OCI-LY1 (cell line): ENCODE data around the gene DNAH7.

Source experiments
- EZH2 ChIP-seq: fragments of 200-600 bp; sonication (generic), shearing (Covaris generic); IDR thresholded peaks from 2 replicates; pipeline ENCODE4 v1.8.0; 2017; ENCODE audit warnings: borderline replicate concordance, mixed run types, mild to moderate bottlenecking, antibody characterized with exemption, low read length, moderate library complexity, mixed read lengths
- TF ChIP-seq, protein P1 (sequence below): fragments of 200-600 bp; sonication (generic), shearing (Covaris generic); IDR thresholded peaks from 2 replicates; pipeline ENCODE4 v1.5.1; 2017; ENCODE audit warnings: mild to moderate bottlenecking, antibody characterized with exemption, low read length, moderate library complexity, mixed read lengths

GRCh38 chr2:196097864-196098660 is 29.4 kb upstream of the DNAH7 start:
- TF ChIP-seq, protein P1, sequence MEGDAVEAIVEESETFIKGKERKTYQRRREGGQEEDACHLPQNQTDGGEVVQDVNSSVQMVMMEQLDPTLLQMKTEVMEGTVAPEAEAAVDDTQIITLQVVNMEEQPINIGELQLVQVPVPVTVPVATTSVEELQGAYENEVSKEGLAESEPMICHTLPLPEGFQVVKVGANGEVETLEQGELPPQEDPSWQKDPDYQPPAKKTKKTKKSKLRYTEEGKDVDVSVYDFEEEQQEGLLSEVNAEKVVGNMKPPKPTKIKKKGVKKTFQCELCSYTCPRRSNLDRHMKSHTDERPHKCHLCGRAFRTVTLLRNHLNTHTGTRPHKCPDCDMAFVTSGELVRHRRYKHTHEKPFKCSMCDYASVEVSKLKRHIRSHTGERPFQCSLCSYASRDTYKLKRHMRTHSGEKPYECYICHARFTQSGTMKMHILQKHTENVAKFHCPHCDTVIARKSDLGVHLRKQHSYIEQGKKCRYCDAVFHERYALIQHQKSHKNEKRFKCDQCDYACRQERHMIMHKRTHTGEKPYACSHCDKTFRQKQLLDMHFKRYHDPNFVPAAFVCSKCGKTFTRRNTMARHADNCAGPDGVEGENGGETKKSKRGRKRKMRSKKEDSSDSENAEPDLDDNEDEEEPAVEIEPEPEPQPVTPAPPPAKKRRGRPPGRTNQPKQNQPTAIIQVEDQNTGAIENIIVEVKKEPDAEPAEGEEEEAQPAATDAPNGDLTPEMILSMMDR = no peak
- TF ChIP-seq EZH2 = no peak
